Measurements from ENCODE around the gene ARL11.
A peak's percentile ranks its signal among the peaks of the same experiment; 100 is the strongest.

The ARL11 gene

GRCh38 chr13:49630580-49630979 is 2.3 kb downstream of the ARL11 start:
- TF ChIP-seq, protein P1, sequence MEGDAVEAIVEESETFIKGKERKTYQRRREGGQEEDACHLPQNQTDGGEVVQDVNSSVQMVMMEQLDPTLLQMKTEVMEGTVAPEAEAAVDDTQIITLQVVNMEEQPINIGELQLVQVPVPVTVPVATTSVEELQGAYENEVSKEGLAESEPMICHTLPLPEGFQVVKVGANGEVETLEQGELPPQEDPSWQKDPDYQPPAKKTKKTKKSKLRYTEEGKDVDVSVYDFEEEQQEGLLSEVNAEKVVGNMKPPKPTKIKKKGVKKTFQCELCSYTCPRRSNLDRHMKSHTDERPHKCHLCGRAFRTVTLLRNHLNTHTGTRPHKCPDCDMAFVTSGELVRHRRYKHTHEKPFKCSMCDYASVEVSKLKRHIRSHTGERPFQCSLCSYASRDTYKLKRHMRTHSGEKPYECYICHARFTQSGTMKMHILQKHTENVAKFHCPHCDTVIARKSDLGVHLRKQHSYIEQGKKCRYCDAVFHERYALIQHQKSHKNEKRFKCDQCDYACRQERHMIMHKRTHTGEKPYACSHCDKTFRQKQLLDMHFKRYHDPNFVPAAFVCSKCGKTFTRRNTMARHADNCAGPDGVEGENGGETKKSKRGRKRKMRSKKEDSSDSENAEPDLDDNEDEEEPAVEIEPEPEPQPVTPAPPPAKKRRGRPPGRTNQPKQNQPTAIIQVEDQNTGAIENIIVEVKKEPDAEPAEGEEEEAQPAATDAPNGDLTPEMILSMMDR (conservative IDR thresholded peaks at IDR 0.05; ENCODE audit: low read length), result no peak
- DNase-seq (ENCODE audit: low read depth), result no peak
- no peak overlapping the region for H3K4me3 ChIP-seq (ENCODE audit: low read length)

DNA sequence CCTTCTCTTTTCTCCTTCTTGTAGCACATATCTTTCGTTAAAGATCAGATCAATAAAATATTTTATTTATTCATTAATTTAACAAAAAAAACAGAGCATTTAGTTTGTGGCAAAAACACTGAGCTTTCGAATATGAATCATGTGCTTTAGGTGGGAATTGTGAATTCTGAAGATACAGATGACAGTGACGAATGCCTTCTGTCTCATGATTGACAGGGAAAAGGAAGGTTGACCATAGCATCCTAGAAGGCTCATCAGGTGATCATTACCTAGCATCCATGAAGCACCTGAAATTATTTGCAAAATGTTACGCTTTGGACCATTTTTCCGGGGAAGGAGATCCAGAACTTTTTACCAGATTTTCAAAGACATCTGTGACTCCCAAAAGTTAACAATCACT is 3.8 kb downstream of the ARL11 start:
- no peak overlapping the region for H3K4me3 ChIP-seq (ENCODE audit: low read length)
- TF ChIP-seq, protein P1 (conservative IDR thresholded peaks at IDR 0.05; ENCODE audit: low read length), result no peak
- DNase-seq (ENCODE audit: low read depth), result no peak

DNA sequence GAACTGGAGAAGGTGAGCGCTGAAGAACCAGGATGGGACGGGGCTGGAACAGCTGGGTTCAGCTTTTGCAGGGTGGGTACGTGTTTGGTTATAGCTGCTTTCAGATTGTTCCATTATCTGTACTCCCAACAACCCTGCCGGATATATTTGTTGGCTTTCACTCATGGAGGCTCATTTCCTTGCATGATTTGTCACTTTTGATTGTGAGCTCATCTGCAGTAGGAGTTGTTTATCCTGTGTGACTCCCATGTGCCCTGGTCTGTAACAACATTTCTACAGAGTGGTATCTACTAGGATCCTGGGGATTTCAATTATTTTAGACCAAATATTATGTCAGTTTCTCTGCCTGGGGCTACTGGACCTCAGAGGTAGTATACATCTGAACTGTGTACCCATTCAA is 5.4 kb downstream of the ARL11 start:
- TF ChIP-seq, protein P1 (conservative IDR thresholded peaks at IDR 0.05; ENCODE audit: low read length), result no peak
- no peak overlapping the region for H3K4me3 ChIP-seq (ENCODE audit: low read length)
- no peak for DNase-seq (ENCODE audit: low read depth)

DNA sequence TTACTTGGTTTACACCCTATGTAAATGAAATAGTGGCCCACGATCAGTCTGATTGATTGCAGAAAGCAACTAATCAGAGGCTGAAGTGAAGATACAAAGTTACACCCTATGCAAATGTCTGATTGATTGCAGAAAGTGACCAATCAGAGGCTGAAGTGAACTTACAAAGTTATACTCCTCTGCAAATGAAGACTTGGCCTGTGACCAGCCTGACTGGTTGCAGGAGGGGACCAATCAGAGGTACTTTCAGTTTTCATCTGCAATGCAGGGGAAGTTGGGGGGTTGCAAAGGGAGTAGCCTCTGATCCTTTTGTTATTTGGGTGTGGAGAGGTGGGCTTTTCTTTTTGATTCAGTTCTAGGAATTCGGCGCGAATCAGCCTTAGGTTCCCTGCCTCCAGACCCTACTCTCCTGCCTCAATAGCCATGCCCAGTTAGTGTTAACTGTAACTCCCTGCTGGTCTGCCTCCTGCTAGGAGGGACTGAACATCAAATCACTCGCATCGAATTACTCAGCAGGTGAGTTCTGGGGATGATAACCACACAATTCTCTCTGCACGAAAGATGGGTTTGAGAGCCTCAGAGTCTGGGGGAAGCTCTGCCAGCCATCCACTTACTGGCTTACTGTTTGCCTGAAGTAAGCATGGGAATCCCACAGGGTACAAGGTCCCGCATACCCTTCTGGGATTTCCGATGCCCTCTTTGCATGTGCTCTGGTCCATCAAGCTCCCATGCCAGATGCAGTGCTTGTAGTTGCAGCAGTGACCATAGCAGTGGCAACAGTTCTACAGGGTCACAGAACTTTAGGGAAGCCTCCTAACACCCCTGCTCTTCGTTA is 7.5 kb downstream of the ARL11 start:
- DNase-seq (ENCODE audit: low read depth), result peak; percentile 52
- peak overlapping the region; percentile 17; the same call in 1 of the 2 replicates for H3K4me3 ChIP-seq (ENCODE audit: low read length)
- TF ChIP-seq, protein P1 (conservative IDR thresholded peaks at IDR 0.05; ENCODE audit: low read length), result no peak

DNA sequence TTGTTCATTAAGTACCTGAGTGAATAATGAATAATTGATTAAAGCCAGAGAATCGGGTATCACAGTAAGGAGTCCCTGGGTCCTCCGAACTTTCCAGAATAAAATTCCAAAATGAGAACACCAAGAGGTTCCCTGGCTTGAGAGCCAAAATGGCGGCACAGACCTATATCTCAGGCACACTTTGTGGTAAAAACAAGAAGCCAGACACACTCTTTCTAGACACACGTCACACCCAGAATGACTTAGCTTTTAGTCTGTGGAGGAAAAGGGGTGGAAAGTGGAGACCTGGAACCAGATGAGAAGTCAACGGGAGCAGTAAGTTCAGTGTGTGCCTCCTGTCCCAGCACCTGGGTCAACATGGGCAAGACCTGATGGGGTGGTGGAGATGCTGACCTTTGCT is 8.4 kb downstream of the ARL11 start:
- no peak for DNase-seq (ENCODE audit: low read depth)
- TF ChIP-seq, protein P1 (conservative IDR thresholded peaks at IDR 0.05; ENCODE audit: low read length), result no peak
- no peak overlapping the region for H3K4me3 ChIP-seq (ENCODE audit: low read length)

DNA sequence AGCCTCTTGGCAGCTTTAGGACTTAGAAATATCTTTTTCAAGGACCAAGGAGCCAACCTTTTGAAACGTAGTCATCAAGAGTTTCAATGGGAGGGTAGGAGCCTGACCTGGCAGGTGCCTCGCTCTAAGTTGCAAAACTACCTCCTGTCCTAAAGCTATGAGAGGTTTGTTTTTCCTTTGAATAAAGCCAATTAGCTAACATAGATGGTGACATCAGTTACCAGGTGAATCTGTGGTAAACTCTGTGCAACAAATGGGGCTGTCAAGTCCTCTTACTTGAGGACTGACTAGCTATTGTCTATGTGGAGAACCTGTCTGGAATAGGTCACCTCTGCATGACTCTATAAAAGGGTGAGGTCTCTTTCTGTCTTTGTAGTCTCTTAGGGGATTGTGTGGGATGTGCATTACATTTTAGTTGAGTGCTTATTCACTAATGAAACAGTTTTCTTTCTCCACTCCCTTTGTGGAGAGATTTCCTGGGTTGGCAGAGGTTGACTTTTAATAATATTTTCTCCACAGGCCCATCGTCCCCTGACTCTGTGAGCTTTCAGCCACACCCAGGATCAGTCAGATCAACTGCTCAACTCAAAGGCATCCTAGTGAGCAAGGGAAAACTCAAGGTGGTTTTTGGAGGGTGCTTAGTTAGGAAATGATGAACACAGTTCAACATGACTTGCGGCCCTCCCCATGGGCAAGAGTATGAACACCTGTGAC is 9.9 kb downstream of the ARL11 start:
- H3K4me3 ChIP-seq (ENCODE audit: low read length), result no peak overlapping the region
- DNase-seq (ENCODE audit: low read depth), result no peak
- TF ChIP-seq, protein P1 (conservative IDR thresholded peaks at IDR 0.05; ENCODE audit: low read length), result no peak

- no peak overlapping the region for H3K4me3 ChIP-seq (ENCODE audit: low read length)
- TF ChIP-seq, protein P1 (conservative IDR thresholded peaks at IDR 0.05; ENCODE audit: low read length), result no peak
- no peak for DNase-seq (ENCODE audit: low read depth)
Measured at GRCh38 chr13:49638744-49639072, 10.4 kb downstream of the ARL11 start.

Data from AG10803 (cell line).